HCEC 1CT (cell line): ENCODE results near the gene TBCK.

Source experiments
- DNase-seq: peaks from one replicate; pipeline ENCODE4 v3.0.0-alpha.2; 2017

The TBCK gene

GRCh38 chr4:106109929-106110328 is 206.1 kb downstream of the TBCK start:
- no peak for DNase-seq

- DNase-seq: no peak
Observed at GRCh38 chr4:106105697-106106096, 210.3 kb downstream of the TBCK start.

- no peak for DNase-seq
Observed at GRCh38 chr4:106104276-106104675, 211.7 kb downstream of the TBCK start.

GRCh38 chr4:106096454-106096853 is 219.6 kb downstream of the TBCK start:
- DNase-seq: no peak

GRCh38 chr4:106095408-106095807 is 220.6 kb downstream of the TBCK start:
- DNase-seq: no peak

GRCh38 chr4:106092361-106093040 is 223.5 kb downstream of the TBCK start:
- no peak for DNase-seq

GRCh38 chr4:106090826-106091225 is 225.2 kb downstream of the TBCK start:
- no peak for DNase-seq

- DNase-seq: no peak
Observed at GRCh38 chr4:106083065-106083464, 232.9 kb downstream of the TBCK start.

- DNase-seq: no peak
Observed at GRCh38 chr4:106080376-106080775, 235.6 kb downstream of the TBCK start.

GRCh38 chr4:106079616-106080015 is 236.4 kb downstream of the TBCK start:
- no peak for DNase-seq

GRCh38 chr4:106065018-106065417 is 251.0 kb downstream of the TBCK start:
- DNase-seq: no peak

- DNase-seq: peak; percentile 13
Observed at GRCh38 chr4:106063009-106063408, 253.0 kb downstream of the TBCK start.

GRCh38 chr4:106062452-106062875 is 253.5 kb downstream of the TBCK start:
- DNase-seq: peak; percentile 43

GRCh38 chr4:106058921-106059320 is 257.1 kb downstream of the TBCK start:
- no peak for DNase-seq

GRCh38 chr4:106056914-106057313 is 259.1 kb downstream of the TBCK start:
- no peak for DNase-seq

- no peak for DNase-seq
Observed at GRCh38 chr4:106051514-106051913, 264.5 kb downstream of the TBCK start.

- no peak for DNase-seq
Observed at GRCh38 chr4:106049490-106049889, 266.5 kb downstream of the TBCK start.

- DNase-seq: no peak
Observed at GRCh38 chr4:106048250-106048971, 267.6 kb downstream of the TBCK start.

- no peak for DNase-seq
Observed at GRCh38 chr4:106046083-106046482, 269.9 kb downstream of the TBCK start.

- no peak for DNase-seq
Observed at GRCh38 chr4:106041294-106042002, 274.6 kb downstream of the TBCK start.

GRCh38 chr4:106039796-106040195 is 276.2 kb downstream of the TBCK start:
- no peak for DNase-seq

- no peak for DNase-seq
Observed at GRCh38 chr4:106038908-106039307, 277.1 kb downstream of the TBCK start.

GRCh38 chr4:106038012-106038411 is 278.0 kb downstream of the TBCK start:
- DNase-seq: no peak

GRCh38 chr4:106036848-106037247 is 279.2 kb downstream of the TBCK start:
- DNase-seq: no peak
